Measurements from ENCODE around the gene KDM5A. TPM values are rescaled to one million over a fixed set of nuclear protein-coding genes. Genes with fewer than 3 reads are reported as not detected.

KDM5A gene
- total RNA-seq, 1 experiment from 2014 or later: 56.9 TPM

DNA sequence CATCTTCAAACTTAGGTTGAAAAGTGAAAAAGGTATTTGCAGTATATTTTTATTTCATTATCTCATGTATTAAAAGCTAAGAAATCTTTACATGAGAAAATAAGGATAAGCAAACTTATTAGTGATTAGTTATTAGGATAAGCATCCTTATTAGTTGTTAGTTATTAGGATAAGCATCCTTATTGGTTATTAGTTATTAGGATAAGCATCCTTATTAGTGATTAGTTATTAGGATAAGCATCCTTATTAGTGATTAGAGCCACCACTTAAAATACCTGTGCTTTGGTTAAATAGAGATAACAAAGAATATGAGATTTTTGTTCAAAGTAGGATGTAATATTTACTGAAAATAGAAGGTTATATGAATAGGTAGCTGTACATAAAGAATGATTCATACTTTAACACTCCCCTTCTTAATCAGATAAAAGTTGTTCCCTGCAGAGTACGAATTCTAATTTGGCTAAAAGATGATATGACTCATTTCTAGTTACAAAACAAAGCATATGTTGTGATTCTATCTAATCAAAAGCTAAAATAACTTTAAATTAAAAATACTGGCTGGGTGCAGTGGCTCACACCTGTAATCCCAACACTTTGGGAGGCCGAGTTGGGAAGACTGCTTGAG, 56.4 kb downstream of the KDM5A start:
- Histone ChIP-seq H4K91ac (ENCODE audit: insufficient read length, low read depth, low read length) (no peak overlapping the region), H2AFZ (ENCODE audit: low read length) (no peak overlapping the region), H2BK120ac (ENCODE audit: low read depth, low read length, poor library complexity, severe bottlenecking) (no peak overlapping the region), H3K9ac (ENCODE audit: extremely low read depth, insufficient read length, low read length) (no peak overlapping the region), H3K27ac (ENCODE audit: insufficient read length, low read depth, low read length) (no peak overlapping the region), H2AK5ac (ENCODE audit: insufficient read length, low read length) (no peak overlapping the region), H2BK20ac (ENCODE audit: low read depth, low read length, poor library complexity, severe bottlenecking) (no peak overlapping the region), H3K4ac (ENCODE audit: low read depth, low read length) (no peak overlapping the region), H3K27me3 (ENCODE audit: insufficient read depth, low read length) (no peaks in the 10 kb centered on the region), H2BK5ac (ENCODE audit: insufficient read length, low read length) (no peak overlapping the region), H3K23me2 (ENCODE audit: insufficient read length, low read depth, low read length, poor library complexity, severe bottlenecking) (no peaks in the 10 kb centered on the region), H3K23ac (ENCODE audit: insufficient read length, low read depth, low read length) (no peak overlapping the region), H3K79me1 (ENCODE audit: insufficient read depth, low read depth, low read length, poor library complexity, severe bottlenecking) (no peaks in the 10 kb centered on the region), H4K20me1 (ENCODE audit: control insufficient read depth, insufficient read depth, insufficient read length) (no peaks in the 10 kb centered on the region), H3K18ac (ENCODE audit: insufficient read length, low read depth, low read length) (no peak overlapping the region), H3K14ac (ENCODE audit: insufficient read depth, low read length) (no peak overlapping the region), H3K4me1 (ENCODE audit: insufficient read depth, low read length) (no peaks in the 10 kb centered on the region), H4K5ac (ENCODE audit: insufficient read length, low read depth, low read length) (no peak overlapping the region), H3K9me3 (ENCODE audit: control insufficient read depth, low read depth, low read length) (no peaks in the 10 kb centered on the region), H3T11ph (ENCODE audit: low read length) (no peak overlapping the region), H2BK15ac (ENCODE audit: low read depth, low read length) (no peak overlapping the region), H3K4me2 (ENCODE audit: insufficient read depth, insufficient read length, low read length) (no peak overlapping the region), H3K79me2 (ENCODE audit: insufficient read depth, low read length) (no peaks in the 10 kb centered on the region), H3K56ac (ENCODE audit: insufficient read length, low read depth, low read length) (no peak overlapping the region), H2BK12ac (ENCODE audit: insufficient read length, low read depth, low read length) (no peak overlapping the region), H4K8ac (replicated peaks; ENCODE audit: insufficient read length, low read depth, low read length) (no peak overlapping the region)
- H3K27me3 Mint-ChIP-seq (ENCODE audit: low read depth): no peaks in the 10 kb centered on the region
- H3K4me1 Mint-ChIP-seq: no peaks in the 10 kb centered on the region
- WGBS (ENCODE audit: extremely low coverage, insufficient read length, low lambda C conversion rate): no CpG with 5 or more reads among the region's 2 CpGs
- H3K4me3 Mint-ChIP-seq: no peak overlapping the region
- H3K9me3 Mint-ChIP-seq: no peaks in the 10 kb centered on the region
- H3K27ac Mint-ChIP-seq: no peak overlapping the region
- no peak for DNase-seq
- H3K36me3 Mint-ChIP-seq (ENCODE audit: insufficient read depth in 1 of 3, low read depth in 3 of 3): peaks cover 7 to 60% (median 56%) of the 10 kb centered on the region in 3 experiments; a peak in 5 of 7 replicates
- TF ChIP-seq CTCF (conservative IDR thresholded peaks at IDR 0.05): no peak

Measured in H9 (cell line).